Stimulated activated CD4-positive, alpha-beta T cell treated with anti-CD3 and anti-CD28 coated beads, Interleukin-1b, Interleukin-23, amount 100 ng/mL, for 24 hours (primary cell): ENCODE results near the gene IRF2BP2.

Experiments used
- DNase-seq, 4 experiments: peaks; one replicate each; pipeline ENCODE4 v3.0.0-alpha.2; 2020; ENCODE audit warnings: low read depth in 4 of 4, low spot score in 1 of 4

Gene IRF2BP2

DNA sequence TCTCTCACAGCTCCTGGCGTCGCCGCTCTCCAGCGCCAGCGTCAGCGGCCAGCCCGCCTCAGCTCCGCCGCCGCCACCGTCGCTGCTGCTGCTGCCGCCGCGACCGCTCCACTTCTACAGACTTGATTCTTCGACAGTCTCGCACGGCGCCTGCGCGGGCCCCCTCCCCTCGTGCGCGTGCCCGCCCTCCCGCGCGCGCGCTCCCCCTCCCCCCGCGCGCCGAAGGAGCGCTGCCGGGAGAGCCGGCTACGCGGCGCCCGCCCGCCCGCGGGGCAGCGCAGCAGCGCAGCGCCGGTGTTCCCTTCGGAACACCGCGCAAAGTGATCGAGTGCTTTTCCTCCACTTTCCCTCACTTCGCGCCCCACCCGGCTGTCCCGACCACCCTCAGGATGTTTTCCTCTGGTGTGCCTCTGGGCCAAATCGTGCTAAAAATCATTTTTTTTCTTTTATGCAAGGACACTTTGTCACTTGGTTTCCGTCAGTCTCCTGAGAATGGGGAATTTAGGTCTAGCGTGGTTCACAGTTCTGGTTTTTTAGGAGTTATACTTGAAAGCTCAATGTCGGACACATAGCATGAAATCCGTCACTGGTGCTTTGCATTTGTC, at the start of gene IRF2BP2:
IRF2BP2 (minus strand) TSS at position 118 of the 605 bp plus-strand sequence. CDS start 684 bp downstream, outside the sequence.
- peak in 3 of 4 experiments; percentile 53 to 71 (median 61) for DNase-seq

GRCh38 chr1:234659538-234659937, 49.6 kb upstream of the IRF2BP2 start:
- DNase-seq = no peak

GRCh38 chr1:234658138-234658537, 48.2 kb upstream of the IRF2BP2 start:
- DNase-seq = no peak

DNA sequence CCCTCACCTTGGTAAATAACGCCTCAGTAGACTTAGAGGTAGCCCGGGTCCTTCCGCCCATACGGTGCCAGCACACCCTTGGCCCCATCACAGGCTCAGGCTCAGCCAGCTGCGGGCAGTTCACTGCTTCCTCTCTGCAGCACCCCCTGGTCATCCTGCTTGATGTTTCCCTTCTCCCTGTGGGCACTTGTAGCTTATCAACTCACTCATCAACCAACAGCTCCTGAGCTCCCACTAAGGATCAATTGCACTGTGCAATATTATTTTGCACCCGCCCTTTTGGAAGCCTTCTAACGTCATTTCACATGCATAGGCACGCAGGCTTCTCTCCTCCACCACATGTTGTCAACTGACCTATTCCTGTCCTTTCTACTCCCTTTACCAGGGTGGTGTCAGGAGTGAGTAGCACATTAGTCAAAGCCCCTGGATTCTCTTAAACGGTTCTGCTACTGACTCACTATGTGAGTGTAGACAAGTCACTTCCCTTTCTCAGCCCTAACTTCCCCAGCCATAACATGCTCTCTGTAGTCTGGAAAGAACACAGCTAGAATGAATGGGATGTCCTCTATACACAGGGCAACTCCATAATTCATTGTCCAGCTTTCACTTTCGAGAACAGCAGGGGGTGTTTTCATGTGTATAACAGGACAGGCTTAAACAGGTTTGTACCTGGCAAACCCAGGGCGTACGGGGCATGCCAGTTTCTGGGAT, 47.1 kb upstream of the IRF2BP2 start:
- DNase-seq = no peak

- no peak for DNase-seq
Observed at GRCh38 chr1:234656070-234656895, 46.3 kb upstream of the IRF2BP2 start.

GRCh38 chr1:234655328-234656069, 45.5 kb upstream of the IRF2BP2 start:
- DNase-seq = no peak

GRCh38 chr1:234654002-234654733, 44.2 kb upstream of the IRF2BP2 start:
- no peak for DNase-seq

DNA sequence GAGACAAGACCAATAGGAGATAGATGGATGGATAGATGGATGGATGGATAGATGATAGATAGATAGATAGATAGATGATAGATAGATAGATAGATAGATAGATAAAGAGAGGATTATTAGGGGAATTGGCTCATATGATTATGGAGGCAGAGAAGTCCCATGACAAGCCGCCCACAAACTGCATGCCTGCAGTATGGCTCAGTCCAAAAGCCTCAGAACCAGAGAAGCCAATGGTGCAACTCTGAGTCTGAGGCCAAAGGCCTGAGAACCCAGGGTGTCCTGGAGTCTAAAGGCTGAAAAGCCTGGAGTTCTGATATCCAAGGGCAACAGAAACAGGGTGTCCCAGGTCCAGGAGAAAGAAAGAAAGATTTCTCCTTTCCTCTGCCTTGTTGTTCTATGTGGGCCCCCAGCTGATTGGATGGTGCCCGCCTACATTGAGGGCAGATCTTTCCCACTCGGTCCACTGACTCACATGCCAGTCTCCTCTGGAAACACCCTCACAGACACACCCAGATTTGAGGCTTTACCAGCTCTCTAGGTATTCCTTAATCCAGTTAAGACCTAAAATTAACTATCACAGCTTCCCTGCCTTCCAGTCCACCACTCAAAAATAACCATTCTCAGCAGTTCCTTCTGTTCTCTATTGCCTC, 39.6 kb upstream of the IRF2BP2 start:
- DNase-seq = no peak

- DNase-seq = no peak
Observed at GRCh38 chr1:234647758-234648157, 37.8 kb upstream of the IRF2BP2 start.

- no peak for DNase-seq
Observed at GRCh38 chr1:234647245-234647644, 37.3 kb upstream of the IRF2BP2 start.

GRCh38 chr1:234645964-234646363, 36.0 kb upstream of the IRF2BP2 start:
- no peak for DNase-seq

GRCh38 chr1:234645474-234645953, 35.5 kb upstream of the IRF2BP2 start:
- no peak for DNase-seq

GRCh38 chr1:234644928-234645327, 35.0 kb upstream of the IRF2BP2 start:
- no peak for DNase-seq

- no peak for DNase-seq
Observed at GRCh38 chr1:234643850-234644134, 33.8 kb upstream of the IRF2BP2 start.

GRCh38 chr1:234643111-234643849, 33.3 kb upstream of the IRF2BP2 start:
- no peak for DNase-seq

DNA sequence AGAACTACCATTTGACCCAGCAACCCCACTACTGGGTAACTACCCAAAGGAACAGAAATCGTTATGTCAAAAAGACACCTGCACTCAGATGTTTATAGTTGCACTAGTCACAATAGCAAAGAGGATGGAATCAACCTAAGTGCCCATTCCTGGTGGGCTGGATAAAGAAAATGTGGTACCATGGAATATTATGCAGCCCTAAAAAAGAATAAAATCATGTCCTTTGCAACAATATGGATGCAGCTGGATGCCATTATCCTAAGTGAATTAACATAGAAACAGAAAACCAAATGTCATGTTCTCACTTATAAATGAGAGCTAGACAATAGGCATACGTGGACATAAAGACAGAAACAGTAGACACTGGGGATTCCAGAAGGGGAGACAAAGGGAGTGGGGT, 32.5 kb upstream of the IRF2BP2 start:
- no peak for DNase-seq

DNA sequence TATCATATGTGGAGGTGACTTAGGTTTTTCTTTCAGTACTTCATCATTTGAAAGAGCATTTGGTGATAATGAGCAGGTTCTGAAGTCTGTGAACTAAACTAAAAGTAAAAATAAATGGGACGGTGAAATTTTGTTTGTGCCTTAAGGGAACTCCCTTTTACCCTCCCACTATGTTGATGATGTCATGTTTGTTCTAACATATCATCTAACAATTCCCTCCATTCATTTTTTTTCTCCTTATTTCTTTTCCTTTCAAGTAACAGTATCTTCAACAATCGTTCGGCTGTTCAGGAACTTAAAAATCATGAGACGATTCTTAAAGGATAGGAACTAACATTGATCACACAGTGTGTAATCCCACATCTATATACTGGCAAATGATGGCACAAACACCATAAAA, 30.0 kb upstream of the IRF2BP2 start:
- no peak for DNase-seq

DNA sequence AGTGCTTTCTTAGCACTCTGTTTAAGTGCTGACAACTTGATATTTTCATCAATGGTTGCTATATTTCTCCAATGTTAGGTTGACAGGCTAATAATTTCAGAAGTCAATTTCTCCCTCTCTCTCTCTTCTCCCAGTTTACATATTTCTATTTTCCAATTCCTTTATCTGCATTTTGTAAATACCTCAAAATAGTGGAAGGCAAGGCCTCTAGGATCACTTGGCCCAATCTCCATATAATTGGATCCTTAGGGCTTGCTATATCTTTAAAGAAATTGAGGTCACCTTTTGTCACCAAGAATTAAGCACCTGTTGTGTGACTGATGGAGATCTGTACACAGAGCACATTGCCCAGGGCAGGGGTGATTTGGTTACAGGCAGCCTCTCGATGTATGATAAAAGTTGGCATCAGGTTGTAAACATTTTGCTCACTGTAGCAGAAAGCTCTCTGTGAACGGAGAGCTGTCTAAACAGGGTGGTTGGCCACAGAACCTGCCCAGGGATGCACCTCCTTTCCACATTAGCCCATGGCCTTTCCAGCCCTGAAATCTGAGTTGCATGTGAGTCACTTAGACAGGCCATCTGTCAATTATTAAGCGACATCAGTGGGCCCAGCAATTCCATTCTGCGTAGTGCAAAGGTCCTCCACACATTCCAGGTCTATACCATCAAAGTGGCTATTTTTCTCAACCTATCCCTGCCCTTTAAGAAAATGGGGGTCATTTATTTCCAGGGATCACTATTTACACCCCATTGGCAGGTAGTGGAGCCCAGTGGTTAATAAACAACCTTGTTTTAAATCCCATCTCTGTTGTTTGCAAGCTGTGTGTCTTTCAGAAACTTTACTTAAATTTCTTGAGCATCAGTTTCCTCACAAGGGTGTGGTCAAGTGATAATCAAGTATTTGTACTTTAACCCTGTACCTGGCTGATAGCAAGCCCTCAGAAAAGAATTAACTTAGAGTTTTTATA, 29.1 kb upstream of the IRF2BP2 start:
- DNase-seq = no peak
